ENCODE results near the gene ZCCHC14.
A peak's percentile ranks its signal among the peaks of the same experiment; 100 is the strongest.

Gene ZCCHC14

DNA sequence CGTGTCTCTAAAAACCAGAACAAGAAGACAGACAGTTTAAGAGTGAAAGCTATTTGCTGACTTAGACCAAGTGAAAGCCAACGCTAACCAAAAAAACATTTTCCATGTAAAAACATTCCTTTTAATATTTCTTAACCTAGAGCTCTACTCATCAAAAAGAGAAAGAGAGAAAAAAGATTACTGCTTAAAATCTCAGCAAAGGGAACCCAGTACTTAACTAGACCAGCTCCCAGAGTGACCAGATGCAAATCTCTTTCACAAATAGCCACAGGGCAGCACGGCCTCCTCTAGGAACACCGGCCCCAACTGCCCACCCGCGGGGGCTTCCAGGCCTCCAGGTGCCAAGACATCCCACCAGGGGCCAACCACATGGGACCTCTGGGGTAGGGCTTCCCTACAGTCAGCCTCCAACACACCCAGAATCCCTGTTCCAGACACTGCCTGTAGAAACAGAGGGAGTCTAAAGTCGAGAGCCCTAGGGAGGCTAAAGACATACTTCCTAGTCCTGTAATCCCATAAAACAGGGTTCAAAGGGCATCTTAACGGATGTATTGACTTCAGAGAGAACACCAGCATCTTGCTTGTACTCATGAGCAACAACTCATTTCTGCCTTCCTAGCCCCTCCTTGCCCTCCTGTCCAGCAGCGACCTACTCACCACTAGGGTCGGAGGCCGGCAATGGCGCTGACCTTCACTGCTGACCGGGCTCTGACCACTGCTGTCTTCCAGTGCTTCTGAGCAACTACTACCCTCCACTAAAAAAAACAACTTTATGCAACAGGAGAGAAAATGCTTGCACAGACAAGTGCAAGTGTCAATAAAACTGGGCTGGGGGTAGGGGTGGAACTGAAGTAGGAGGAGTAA is 21.3 kb downstream of the ZCCHC14 start:
- Histone ChIP-seq H3K27me3 (ENCODE audit: low read depth) (no peaks in the 10 kb centered on the region), H3K9me3 (no peaks in the 10 kb centered on the region), H3K36me3 (replicated peaks) (peaks cover 4% of the 10 kb centered on the region), H3K4me1 (peaks cover 11% of the 10 kb centered on the region), H3K4me3 (no peak overlapping the region)
- in situ Hi-C loops (cut with MboI; ENCODE audit: low sequenced_read_pairs): no loop called here
- DNase-seq (ENCODE audit: low spot score in 2 of 2): no peak

- Histone ChIP-seq H3K4me1 (peaks cover 15% of the 10 kb centered on the region), H3K27me3 (ENCODE audit: low read depth) (no peaks in the 10 kb centered on the region), H3K4me3 (no peak overlapping the region), H3K36me3 (replicated peaks) (peaks cover 4% of the 10 kb centered on the region), H3K9me3 (no peaks in the 10 kb centered on the region)
- in situ Hi-C loops (cut with MboI; ENCODE audit: low sequenced_read_pairs): no loop called here
- no peak for DNase-seq (ENCODE audit: low spot score in 2 of 2)
These were observed 22.5 kb downstream of the ZCCHC14 start for GRCh38 chr16:87470332-87470731.

GRCh38 chr16:87469169-87469568 is 23.7 kb downstream of the ZCCHC14 start:
- no peaks in the 10 kb centered on the region for H3K27me3 ChIP-seq (ENCODE audit: low read depth)
- peaks cover 4% of the 10 kb centered on the region; the same call in 1 of the 2 replicates for H3K36me3 ChIP-seq (replicated peaks)
- no peak overlapping the region for H3K4me3 ChIP-seq
- in situ Hi-C loops (cut with MboI; ENCODE audit: low sequenced_read_pairs): no loop called here
- no peaks in the 10 kb centered on the region for H3K9me3 ChIP-seq
- peaks cover 19% of the 10 kb centered on the region for H3K4me1 ChIP-seq
- DNase-seq (ENCODE audit: low spot score in 2 of 2): no peak

DNA sequence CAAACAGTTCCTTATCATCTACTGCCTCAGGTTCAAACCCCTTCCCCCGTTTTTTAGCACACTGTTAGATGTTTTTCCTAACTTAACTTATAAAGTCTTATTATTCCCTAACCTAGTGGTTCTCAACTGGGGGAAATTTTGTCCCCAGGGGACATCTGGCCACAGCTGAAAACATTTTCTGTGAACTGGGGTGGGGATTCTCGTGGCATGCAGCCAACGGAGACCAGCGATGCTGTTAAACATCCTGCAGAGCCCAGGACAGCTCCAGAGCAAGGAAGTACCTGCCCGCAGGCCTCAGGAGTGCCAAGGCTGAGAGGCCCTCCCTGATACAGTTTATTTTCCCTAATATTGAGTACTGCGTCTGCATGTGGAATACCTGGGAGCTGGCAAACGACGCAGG is 24.3 kb downstream of the ZCCHC14 start:
- Histone ChIP-seq H3K4me3 (no peak overlapping the region), H3K9me3 (no peaks in the 10 kb centered on the region), H3K27me3 (ENCODE audit: low read depth) (no peaks in the 10 kb centered on the region), H3K4me1 (peaks cover 19% of the 10 kb centered on the region), H3K36me3 (replicated peaks) (peaks cover 4% of the 10 kb centered on the region; the same call in 1 of the 2 replicates)
- DNase-seq (ENCODE audit: low spot score in 2 of 2): no peak
- in situ Hi-C loops (cut with MboI; ENCODE audit: low sequenced_read_pairs): no loop called here

GRCh38 chr16:87466975-87467501 is 25.8 kb downstream of the ZCCHC14 start:
- Histone ChIP-seq H3K4me1 (peaks cover 19% of the 10 kb centered on the region), H3K4me3 (no peak overlapping the region), H3K36me3 (replicated peaks) (peaks cover 4% of the 10 kb centered on the region; the same call in 1 of the 2 replicates), H3K27me3 (ENCODE audit: low read depth) (no peaks in the 10 kb centered on the region), H3K9me3 (no peaks in the 10 kb centered on the region)
- in situ Hi-C loops (cut with MboI; ENCODE audit: low sequenced_read_pairs): no loop called here
- DNase-seq (ENCODE audit: low spot score in 2 of 2): no peak

- H3K4me3 ChIP-seq: no peak overlapping the region
- DNase-seq (ENCODE audit: low spot score in 2 of 2): no peak
- peaks cover 10% of the 10 kb centered on the region; the same call in 1 of the 2 replicates for H3K4me1 ChIP-seq
- in situ Hi-C loops (cut with MboI; ENCODE audit: low sequenced_read_pairs): no loop called here
- H3K9me3 ChIP-seq: no peaks in the 10 kb centered on the region
- peaks cover 4% of the 10 kb centered on the region; the same call in 1 of the 2 replicates for H3K36me3 ChIP-seq (replicated peaks)
- H3K27me3 ChIP-seq (ENCODE audit: low read depth): no peaks in the 10 kb centered on the region
These were observed 26.9 kb downstream of the ZCCHC14 start for GRCh38 chr16:87465879-87466278.

DNA sequence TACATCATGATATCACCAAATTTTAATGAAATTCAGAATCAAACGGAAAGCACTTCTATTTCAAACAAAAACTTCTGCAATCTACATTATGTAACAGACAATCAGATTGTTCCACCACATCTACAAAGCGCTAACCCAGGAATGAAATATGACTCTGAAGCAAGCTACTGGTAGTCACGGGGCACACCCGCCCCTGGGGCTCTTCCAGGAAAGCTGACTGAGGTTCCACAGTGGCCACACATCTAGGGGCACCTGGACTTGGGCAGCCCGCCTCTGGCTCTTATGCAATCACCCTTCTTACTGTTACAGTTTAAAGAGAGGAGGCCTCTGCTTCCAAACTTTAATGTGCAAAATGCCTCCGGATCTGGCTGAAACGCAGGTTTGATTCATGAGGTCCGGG is 27.5 kb downstream of the ZCCHC14 start:
- in situ Hi-C loops (cut with MboI; ENCODE audit: low sequenced_read_pairs): no loop called here
- Histone ChIP-seq H3K4me1 (peaks cover 7% of the 10 kb centered on the region; the same call in 1 of the 2 replicates), H3K36me3 (replicated peaks) (peaks cover under 1% of the 10 kb centered on the region; the same call in 1 of the 2 replicates), H3K9me3 (no peaks in the 10 kb centered on the region), H3K27me3 (ENCODE audit: low read depth) (no peaks in the 10 kb centered on the region), H3K4me3 (no peak overlapping the region)
- peak in 1 of 2 experiments; percentile 20 for DNase-seq (ENCODE audit: low spot score in 2 of 2)

DNA sequence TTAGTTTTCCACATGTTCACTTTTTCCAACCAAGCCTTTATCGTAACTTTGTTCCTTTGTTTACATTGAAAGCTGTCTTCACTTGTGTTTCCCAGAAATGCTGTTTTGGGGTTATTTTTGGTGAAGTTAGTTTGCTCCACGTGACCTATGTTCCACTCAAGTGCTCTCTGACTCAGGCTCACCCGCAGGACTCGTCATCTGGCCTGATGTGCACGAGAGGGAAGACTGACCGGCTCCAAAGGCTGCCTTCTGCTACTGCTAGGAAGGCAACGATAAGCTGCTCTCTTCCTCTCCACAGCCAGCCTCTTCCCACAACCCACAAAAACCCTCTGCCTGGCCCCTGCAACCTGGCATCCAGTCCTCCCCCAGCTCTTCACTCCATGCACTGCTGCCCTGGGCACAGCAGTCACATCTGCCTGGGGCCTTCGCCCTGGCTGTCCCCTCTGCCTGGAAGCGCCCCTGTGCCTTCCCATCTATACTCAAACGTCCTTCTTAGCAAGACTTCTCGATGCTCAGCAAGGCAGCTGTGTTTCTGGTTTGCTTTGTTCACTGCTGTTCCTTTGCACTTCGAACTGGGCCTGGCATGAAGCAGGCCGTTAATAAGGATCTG is 28.0 kb downstream of the ZCCHC14 start:
- in situ Hi-C loops (cut with MboI; ENCODE audit: low sequenced_read_pairs): no loop called here
- Histone ChIP-seq H3K36me3 (replicated peaks) (peaks cover 1% of the 10 kb centered on the region), H3K27me3 (ENCODE audit: low read depth) (no peaks in the 10 kb centered on the region), H3K4me3 (no peak overlapping the region), H3K9me3 (no peaks in the 10 kb centered on the region), H3K4me1 (peaks cover 7% of the 10 kb centered on the region; the same call in 1 of the 2 replicates)
- no peak for DNase-seq (ENCODE audit: low spot score in 2 of 2)

- Histone ChIP-seq H3K9me3 (no peaks in the 10 kb centered on the region), H3K27me3 (ENCODE audit: low read depth) (no peaks in the 10 kb centered on the region), H3K4me1 (peaks cover 7% of the 10 kb centered on the region; the same call in 1 of the 2 replicates), H3K4me3 (no peak overlapping the region), H3K36me3 (replicated peaks) (peaks cover 5% of the 10 kb centered on the region)
- in situ Hi-C loops (cut with MboI; ENCODE audit: low sequenced_read_pairs): no loop called here
- no peak for DNase-seq (ENCODE audit: low spot score in 2 of 2)
These were observed 28.8 kb downstream of the ZCCHC14 start for GRCh38 chr16:87463722-87464690.

DNA sequence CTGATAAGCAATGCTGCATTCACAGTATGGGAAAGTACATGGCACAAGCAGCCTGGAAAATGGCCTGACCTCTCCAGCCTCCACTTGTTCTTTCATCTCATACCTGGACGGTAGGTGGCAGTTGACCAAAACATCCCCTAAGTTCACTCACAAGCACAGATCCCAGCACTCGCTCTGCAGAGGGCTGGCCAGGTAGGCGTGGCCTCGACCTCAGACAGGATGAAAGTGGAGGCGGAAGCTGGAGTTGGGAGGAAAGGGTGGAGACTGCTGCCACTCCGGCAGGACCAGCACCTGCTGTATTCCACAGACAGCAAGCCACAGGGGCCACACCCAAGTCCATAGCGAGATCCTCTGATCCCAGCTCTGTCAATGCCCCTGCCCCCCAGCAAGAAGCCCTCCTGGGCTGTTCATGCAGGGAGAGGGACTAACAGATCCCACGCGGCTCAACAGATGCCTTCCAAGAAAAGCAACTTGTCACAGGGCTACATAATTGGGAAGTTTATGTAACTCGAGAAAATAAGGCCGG is 31.3 kb downstream of the ZCCHC14 start:
- in situ Hi-C loops (cut with MboI; ENCODE audit: low sequenced_read_pairs): no loop called here
- DNase-seq (ENCODE audit: low spot score in 2 of 2): peak; percentile 83 to 91
- peaks cover 7% of the 10 kb centered on the region; the same call in 1 of the 2 replicates for H3K4me1 ChIP-seq

GRCh38 chr16:87460936-87461335 is 31.9 kb downstream of the ZCCHC14 start:
- H3K4me3 ChIP-seq: no peak overlapping the region
- H3K4me1 ChIP-seq: peaks cover 7% of the 10 kb centered on the region; the same call in 1 of the 2 replicates
- H3K27me3 ChIP-seq (ENCODE audit: low read depth): no peaks in the 10 kb centered on the region
- H3K36me3 ChIP-seq (replicated peaks): peaks cover 18% of the 10 kb centered on the region
- in situ Hi-C loops (cut with MboI; ENCODE audit: low sequenced_read_pairs): no loop called here
- H3K9me3 ChIP-seq: no peaks in the 10 kb centered on the region
- DNase-seq (ENCODE audit: low spot score in 2 of 2): no peak

More for the DNA sequence above, 31.3 kb downstream of the ZCCHC14 start:
- Histone ChIP-seq H3K4me3 (peak overlapping the region; percentile 5; the same call in 1 of the 2 replicates), H3K36me3 (replicated peaks) (peaks cover 17% of the 10 kb centered on the region), H3K27me3 (ENCODE audit: low read depth) (no peaks in the 10 kb centered on the region), H3K9me3 (no peaks in the 10 kb centered on the region)

DNA sequence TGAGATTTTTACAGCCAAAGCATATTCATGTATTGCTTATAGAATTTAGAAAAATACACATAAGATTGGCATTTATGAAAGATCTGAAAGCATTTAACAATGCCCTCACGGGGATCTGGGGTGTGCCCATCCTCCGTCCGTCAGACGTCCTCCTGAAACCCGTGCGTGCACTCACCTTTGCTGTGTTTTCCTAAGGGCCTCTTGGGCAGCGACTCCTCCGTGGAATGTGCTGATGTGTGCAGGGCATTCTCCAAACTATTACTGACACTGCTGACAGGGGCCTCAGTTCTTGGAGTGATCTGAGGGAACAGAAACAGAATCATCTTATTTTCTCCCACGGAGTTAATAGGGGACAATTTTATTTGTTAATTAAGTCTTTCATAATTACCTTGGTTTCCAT is 33.0 kb downstream of the ZCCHC14 start:
- in situ Hi-C loops (cut with MboI; ENCODE audit: low sequenced_read_pairs): no loop called here
- Histone ChIP-seq H3K27me3 (ENCODE audit: low read depth) (no peaks in the 10 kb centered on the region), H3K4me3 (no peak overlapping the region), H3K36me3 (replicated peaks) (peaks cover 20% of the 10 kb centered on the region), H3K4me1 (no peaks in the 10 kb centered on the region), H3K9me3 (no peaks in the 10 kb centered on the region)
- no peak for DNase-seq (ENCODE audit: low spot score in 2 of 2)

- Histone ChIP-seq H3K36me3 (replicated peaks) (peaks cover 20% of the 10 kb centered on the region), H3K4me1 (no peaks in the 10 kb centered on the region), H3K4me3 (no peak overlapping the region), H3K27me3 (ENCODE audit: low read depth) (no peaks in the 10 kb centered on the region), H3K9me3 (no peaks in the 10 kb centered on the region)
- in situ Hi-C loops (cut with MboI; ENCODE audit: low sequenced_read_pairs): no loop called here
- DNase-seq (ENCODE audit: low spot score in 2 of 2): no peak
These were observed 33.8 kb downstream of the ZCCHC14 start for GRCh38 chr16:87459027-87459426.

All from HAP-1 (cell line).